Measurements from ENCODE around the gene AUTS2.

Gene AUTS2

DNA sequence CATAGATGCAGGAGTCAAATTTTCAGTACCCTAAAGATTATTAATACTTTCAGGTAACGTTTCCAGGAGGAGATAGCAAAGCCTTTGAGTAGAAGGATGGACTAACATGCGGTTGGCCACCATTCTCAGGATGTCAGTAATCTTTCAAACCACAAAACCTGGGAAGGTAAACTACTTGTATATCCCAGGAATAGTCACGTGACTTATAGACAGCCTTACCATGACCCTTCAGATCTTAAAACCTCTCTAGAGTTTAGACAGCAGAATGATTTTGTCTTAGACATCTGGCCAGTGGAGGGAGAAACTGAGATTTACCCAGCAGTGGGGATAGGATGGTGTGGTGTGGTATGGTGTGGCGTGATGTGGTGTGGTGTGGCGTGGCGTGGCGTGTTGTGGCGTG lies 1085.9 kb downstream of the AUTS2 start:
- H3K4me3 ChIP-seq (ENCODE audit: low read depth, low read length), result no peak overlapping the region
- no peak for DNase-seq (ENCODE audit: low read depth)
- TF ChIP-seq, protein P1, sequence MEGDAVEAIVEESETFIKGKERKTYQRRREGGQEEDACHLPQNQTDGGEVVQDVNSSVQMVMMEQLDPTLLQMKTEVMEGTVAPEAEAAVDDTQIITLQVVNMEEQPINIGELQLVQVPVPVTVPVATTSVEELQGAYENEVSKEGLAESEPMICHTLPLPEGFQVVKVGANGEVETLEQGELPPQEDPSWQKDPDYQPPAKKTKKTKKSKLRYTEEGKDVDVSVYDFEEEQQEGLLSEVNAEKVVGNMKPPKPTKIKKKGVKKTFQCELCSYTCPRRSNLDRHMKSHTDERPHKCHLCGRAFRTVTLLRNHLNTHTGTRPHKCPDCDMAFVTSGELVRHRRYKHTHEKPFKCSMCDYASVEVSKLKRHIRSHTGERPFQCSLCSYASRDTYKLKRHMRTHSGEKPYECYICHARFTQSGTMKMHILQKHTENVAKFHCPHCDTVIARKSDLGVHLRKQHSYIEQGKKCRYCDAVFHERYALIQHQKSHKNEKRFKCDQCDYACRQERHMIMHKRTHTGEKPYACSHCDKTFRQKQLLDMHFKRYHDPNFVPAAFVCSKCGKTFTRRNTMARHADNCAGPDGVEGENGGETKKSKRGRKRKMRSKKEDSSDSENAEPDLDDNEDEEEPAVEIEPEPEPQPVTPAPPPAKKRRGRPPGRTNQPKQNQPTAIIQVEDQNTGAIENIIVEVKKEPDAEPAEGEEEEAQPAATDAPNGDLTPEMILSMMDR (IDR thresholded peaks at IDR 0.05; ENCODE audit: insufficient read depth, low read depth, low read length, missing control alignments), result no peak

DNA sequence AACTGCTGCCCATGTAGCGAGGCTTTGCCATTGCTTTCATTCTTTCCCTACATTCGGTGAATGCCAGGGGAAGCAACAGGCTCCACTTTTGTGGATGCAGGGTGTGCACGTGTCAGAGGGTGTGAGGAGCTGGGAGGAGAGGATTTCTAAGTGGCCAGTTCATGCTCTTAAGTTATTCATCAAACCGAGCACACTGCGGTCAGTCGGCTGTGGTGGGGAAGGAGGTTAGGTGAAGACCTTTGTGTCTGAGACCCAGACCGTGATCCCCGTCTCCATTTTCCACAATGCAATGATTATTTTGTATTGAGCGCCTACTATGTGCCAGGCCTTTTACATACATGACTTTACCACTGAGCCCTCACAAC lies 1095.0 kb downstream of the AUTS2 start:
- TF ChIP-seq, protein P1 (IDR thresholded peaks at IDR 0.05; ENCODE audit: insufficient read depth, low read depth, low read length, missing control alignments), result no peak
- no peak for DNase-seq (ENCODE audit: low read depth)
- H3K4me3 ChIP-seq (ENCODE audit: low read depth, low read length), result peak overlapping the region; percentile 41

DNA sequence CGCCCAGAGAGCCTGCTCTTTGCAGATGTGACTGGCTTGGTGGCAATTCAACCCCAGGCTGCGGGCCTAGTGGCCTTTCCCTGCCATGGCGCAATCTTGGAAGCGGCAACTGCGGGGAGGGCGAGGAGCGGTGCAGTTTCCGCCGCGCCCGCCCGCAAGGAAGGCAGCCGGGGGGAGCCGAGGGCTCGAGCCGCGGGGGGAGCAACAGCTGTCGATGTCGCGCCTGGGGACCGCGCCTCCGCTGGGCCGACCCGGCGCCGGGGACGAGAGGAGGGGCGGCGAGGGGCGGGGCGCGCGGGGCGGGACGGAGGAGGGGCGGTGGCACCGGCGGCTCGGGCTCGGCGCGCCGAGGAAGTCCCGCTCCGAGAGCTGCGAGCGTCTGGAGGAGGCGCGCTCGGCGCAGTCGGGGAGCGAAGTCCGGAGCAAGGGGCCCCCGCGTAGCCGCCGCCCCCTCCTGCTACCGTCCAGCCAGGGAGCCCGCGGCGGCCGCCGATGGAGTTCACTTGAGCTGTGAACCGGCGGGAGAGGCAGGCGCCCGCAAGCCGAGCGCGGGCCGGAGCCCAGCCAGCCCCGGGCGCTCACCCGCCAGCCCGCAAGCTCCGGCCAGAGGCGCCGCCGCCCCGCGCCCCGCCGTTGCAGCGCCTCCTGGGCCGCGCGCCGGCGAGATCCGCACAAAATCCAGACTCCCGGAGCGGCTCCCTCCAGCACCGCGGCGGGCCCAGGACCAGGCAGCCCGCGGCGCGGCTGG lies 1095.6 kb downstream of the AUTS2 start:
- H3K4me3 ChIP-seq (ENCODE audit: low read depth, low read length), result peak overlapping the region; percentile 57
- DNase-seq (ENCODE audit: low read depth), result peak; percentile 86
- TF ChIP-seq, protein P1 (IDR thresholded peaks at IDR 0.05; ENCODE audit: insufficient read depth, low read depth, low read length, missing control alignments), result peak; percentile 7

DNA sequence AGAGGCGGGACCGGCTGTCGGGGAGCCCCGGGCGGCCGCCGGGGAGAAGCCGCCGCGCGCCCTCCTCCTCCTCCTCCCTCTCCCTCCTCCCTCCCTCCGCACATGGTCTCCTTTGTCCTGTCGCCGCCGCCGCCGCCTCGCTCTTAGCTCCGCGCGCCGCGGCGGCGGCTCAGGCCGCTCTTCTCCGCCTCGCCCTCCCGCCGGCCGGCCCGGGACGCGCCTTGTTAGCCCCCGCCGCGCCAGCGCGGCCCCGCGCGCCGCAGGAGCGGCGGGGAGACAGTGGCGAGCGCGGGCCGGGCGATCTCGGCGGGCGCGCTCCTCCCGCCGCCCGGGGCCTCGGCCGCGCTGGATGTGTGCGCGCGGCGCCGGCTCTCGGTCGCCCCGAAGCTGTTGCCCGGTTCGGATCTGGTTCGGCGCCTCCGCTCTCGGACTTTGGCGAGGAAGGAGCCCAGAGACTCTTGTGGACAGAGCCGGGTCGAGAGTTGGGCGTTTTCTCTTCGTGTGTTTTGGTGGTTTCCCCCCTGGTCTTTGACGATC lies 1096.2 kb downstream of the AUTS2 start:
- peak; percentile 69 for DNase-seq (ENCODE audit: low read depth)
- peak overlapping the region; percentile 99 for H3K4me3 ChIP-seq (ENCODE audit: low read depth, low read length)
- TF ChIP-seq, protein P1 (IDR thresholded peaks at IDR 0.05; ENCODE audit: insufficient read depth, low read depth, low read length, missing control alignments), result no peak

GRCh38 chr7:70694971-70695794 lies 1096.9 kb downstream of the AUTS2 start:
- peak overlapping the region; percentile 99 for H3K4me3 ChIP-seq (ENCODE audit: low read depth, low read length)
- TF ChIP-seq, protein P1 (IDR thresholded peaks at IDR 0.05; ENCODE audit: insufficient read depth, low read depth, low read length, missing control alignments), result no peak
- DNase-seq (ENCODE audit: low read depth), result peak; percentile 36

GRCh38 chr7:70695795-70696083 lies 1097.5 kb downstream of the AUTS2 start:
- TF ChIP-seq, protein P1 (IDR thresholded peaks at IDR 0.05; ENCODE audit: insufficient read depth, low read depth, low read length, missing control alignments), result no peak
- peak; percentile 58 for DNase-seq (ENCODE audit: low read depth)
- H3K4me3 ChIP-seq (ENCODE audit: low read depth, low read length), result peak overlapping the region; percentile 99
